ENCODE measurements around the gene GBP3.
"Not testable (repeated sequence)": the region's sequence is repeated elsewhere in the genome, so short reads cannot be mapped to it uniquely, and the experiment has no call there.

Gene GBP3, protein sequence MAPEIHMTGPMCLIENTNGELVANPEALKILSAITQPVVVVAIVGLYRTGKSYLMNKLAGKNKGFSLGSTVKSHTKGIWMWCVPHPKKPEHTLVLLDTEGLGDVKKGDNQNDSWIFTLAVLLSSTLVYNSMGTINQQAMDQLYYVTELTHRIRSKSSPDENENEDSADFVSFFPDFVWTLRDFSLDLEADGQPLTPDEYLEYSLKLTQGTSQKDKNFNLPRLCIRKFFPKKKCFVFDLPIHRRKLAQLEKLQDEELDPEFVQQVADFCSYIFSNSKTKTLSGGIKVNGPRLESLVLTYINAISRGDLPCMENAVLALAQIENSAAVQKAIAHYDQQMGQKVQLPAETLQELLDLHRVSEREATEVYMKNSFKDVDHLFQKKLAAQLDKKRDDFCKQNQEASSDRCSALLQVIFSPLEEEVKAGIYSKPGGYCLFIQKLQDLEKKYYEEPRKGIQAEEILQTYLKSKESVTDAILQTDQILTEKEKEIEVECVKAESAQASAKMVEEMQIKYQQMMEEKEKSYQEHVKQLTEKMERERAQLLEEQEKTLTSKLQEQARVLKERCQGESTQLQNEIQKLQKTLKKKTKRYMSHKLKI

DNA sequence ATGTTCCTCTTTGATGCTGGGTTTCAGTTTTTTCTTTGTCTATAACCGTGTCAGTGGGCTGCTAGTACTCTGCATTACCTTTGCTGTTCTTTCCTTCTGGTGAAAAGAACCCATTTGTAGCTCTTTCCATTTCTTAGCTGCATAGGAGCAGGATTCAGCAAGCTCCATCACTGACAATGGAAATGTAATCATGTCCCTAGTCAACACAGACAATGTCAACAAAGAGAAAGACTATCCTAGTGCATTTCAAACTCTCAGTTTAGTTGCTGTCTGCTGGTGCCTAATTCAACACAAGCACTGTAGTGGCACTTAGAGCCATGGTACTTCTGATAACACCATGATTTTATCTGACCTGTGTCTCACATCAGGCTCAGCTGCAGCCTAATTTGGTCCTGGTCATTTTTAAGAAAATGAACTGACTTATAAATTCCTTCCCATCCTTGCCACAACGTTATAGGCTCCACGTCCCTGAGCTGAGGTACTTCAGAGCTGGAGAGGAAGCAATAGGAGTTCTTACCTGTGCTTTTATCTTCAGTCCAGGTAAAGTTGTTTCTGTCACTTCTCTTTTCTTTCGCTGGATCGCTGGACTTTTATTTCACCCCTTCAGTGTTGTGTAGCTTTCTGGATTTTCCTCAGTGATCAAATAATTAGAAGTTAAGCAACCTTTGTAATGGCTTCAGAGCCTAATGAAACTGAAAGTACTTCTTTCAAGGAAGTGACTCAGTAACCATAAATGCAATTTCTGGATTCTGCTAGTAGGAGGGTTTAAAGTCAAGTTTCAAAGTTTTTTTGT is at the start of gene GBP3:
TSS of gene GBP3 (minus strand) at position 700 of the 793 bp plus-strand sequence. CDS start 2,145 bp downstream, outside the sequence.
- no peak for DNase-seq

DNA sequence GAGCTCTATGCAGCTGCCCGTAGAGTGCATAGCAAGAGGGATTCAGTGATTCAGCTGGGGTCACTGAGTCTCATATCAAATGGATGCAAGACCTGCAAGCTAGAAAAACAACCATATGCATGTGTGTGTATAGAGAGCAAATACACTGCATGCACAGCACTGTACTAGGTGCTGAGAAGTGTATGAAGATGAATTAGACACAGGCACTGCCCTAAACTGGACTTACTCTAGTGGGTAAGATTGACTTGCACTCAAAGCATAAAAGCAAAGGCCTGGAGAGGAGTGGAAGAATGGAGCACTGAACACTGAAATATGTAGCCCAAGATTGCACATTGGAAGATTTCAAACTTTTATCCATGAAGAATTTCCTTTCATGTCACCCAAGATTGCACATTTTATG is 47.8 kb upstream of the GBP3 start:
- no peak for DNase-seq

DNA sequence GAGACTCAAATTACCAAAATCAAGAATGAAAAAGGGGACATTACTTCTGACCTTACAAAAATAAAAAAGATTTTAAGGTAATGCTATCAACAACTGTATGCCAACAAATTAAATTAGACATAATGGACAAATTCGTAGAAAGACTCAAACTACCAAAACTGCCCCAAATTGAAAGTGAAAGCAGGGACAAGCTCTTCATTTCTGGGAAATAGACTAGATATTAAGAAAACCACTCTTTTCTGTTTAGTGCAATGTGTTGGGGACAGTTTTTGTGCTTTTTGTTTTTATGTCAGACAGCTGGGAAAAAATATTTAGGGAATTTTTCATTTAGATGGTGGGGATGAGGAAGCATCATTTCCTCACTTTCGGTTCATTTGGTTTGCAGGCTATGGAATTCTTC is 47.3 kb upstream of the GBP3 start:
- no peak for DNase-seq

DNA sequence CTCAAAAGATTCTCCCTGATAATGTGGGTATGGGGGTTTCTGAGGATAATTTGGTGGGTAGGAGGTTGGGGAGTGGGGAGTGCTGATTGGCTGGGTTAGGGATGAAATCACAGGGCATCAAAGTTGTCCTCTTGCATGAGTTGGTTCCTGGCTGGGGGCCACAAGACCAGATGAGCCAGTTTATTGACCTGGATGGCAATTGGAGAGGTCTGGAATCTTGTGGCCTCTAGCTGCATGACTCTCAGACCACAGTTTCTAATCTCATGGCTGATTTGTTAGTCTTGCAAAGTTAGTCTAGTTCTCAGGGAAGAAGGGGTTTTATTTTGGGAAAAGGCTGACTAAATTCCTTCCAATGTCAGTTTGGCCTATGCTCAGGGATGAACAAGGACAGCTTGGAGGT is 45.6 kb upstream of the GBP3 start:
- DNase-seq: no peak

DNA sequence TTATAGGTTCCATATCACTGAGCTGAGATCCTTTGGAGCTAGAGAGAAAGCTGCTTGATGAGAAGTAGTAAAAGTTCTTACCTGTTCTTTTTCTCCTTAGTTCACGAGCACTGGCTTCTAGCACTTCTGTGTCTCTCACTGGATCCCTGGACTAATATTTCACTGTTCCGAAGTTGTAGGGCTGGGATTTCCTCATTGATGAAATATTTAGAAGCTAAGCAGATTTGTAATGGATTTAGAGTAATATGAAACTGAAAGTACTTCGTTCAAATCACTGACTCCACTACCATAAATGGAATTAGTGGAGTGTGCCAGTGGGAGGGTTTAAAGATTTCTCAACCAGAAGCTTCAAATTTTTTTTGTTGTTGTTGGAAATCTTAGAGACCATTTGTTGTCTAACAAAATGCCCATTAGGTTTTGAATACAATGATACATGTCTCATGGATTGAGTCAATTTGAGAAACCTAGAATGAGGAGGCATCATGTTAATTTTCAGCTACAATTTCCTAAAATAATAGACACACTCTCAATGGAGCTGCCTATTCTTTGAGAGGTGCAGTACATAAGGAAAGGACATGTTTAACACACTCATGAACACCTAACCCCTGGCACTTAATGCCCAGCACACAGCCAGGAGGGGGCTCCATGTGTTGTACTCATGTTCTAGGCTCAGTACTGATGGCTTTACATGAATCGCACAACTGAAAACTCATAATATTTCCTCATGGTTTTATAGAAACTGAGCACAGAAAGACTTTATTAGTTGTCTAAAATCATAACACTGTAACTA is 42.6 kb upstream of the GBP3 start, which contains the start of gene GBP1:
TSS of gene GBP1 (minus strand) at position 130 of the 790 bp plus-strand sequence. CDS start 1,974 bp downstream, outside the sequence.
- DNase-seq: no peak

DNA sequence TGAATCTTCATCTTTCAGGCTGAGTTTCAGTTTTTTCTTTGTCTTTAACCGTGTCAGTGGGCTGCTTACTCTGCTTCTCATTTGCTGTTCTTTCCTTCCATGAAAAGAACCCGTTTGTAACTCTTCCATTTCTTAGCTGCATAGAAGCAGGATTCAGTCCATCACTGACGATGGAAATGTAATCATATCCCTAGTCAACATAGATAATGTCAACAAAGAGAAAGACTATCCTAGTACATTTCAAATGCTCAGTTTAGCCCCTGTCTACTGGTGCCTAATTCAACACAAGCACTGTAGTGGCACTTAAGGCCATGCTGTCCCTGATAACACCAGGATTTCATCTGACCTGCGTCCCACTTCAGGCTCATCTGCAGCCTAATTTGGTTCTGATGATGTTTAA is 42.0 kb upstream of the GBP3 start:
- DNase-seq: no peak

DNA sequence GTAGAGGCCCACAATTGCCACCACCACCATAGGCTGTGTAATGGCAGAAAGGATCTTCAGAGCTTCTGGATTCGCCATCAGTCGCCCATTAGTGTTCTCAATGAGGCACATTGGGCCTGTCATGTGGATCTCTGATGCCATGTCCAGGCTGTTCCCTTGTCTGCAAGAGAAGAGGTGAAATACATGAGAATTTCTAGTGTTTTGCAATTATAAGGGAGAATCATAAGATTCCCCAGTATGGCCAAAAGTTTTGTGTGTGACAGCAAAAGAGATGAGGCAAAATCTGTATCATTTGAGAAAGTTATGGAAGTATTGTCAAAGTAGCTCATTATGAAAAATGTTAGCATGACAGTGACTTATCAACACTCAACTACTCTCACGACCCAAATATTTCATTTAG is 40.4 kb upstream of the GBP3 start:
- DNase-seq: no peak

DNA sequence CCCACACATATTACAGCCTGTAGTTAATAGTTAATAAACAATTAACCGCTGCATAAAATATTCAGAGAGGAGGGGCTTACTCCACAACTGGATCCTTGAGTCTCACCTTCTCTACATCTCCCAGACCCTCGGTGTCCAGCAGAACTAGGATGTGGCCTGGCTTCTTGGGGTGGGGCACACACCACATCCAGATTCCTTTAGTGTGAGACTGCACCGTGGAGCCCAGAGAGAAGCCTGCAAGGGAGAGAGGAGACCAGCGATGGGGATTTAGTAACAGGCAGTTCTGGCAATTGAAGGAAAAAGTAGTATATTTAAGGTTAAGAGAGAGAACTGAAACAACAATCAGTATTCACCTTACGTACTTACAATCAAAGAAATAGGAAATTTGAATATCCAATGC is 37.4 kb upstream of the GBP3 start:
- DNase-seq: no peak

DNA sequence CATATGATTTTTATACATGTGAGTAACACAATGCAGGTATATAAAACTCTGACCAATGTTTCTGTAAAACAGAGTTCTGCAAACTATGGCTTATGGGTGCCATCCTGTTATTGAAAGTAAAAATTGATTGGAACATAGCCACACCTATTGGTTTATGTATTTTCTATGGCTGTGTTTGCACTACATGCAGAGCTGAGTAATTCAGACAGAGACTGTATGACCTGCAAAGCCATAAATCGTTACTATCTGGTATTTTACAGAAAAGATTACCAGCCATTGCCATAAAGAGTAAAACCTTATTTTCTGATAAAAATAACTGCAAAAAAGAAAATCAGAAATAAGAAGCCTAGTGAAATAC is 29.3 kb upstream of the GBP3 start:
- DNase-seq: no peak

DNA sequence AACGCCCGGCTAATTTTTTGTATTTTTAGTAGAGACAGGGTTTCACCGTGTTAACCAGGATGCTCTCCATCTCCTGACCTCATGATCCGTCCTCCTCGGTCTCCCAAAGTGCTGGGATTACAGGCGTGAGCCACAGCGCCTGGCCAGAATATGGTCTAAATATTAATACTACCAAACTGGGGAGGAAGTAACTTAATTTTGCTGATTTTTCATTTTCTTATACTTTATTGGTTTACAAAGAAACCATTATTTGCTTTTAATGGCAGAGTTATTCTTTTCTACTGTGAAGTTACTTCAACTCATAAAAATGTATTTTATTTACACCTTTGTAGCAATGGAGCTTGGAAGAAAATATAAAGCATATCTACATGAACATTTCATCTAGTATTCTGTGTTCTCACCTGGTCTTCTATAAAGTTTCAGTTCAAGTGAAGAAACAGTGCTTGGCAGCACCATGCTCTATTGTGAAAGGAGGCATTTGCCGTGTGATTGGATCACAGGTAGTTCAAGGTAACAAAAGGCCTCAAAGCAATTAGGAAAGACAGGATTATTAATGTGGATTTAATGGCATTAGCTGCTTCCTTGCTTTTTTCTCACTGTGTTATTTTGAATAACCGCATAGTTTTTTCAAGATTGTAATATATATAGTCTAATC is 28.8 kb upstream of the GBP3 start:
- DNase-seq: no peak

DNA sequence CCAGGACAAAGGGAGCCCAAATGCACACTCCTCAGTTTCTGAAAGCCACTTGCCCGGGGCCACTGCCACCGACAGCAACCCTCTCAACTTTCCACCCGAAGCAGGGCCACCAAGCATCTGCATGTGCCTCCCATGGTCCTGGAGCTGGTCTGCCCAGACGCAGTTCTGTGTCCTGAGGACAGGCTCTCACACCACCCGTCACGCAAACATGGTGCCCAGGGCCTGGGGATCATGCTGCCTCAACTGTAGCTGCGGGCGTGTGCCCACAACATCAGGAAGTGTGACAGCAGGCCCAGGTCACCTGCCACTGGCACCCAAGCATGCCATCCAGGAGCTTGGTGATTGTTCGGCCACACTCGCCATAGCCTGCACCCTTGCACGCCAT is 28.0 kb upstream of the GBP3 start:
- no peak for DNase-seq

DNA sequence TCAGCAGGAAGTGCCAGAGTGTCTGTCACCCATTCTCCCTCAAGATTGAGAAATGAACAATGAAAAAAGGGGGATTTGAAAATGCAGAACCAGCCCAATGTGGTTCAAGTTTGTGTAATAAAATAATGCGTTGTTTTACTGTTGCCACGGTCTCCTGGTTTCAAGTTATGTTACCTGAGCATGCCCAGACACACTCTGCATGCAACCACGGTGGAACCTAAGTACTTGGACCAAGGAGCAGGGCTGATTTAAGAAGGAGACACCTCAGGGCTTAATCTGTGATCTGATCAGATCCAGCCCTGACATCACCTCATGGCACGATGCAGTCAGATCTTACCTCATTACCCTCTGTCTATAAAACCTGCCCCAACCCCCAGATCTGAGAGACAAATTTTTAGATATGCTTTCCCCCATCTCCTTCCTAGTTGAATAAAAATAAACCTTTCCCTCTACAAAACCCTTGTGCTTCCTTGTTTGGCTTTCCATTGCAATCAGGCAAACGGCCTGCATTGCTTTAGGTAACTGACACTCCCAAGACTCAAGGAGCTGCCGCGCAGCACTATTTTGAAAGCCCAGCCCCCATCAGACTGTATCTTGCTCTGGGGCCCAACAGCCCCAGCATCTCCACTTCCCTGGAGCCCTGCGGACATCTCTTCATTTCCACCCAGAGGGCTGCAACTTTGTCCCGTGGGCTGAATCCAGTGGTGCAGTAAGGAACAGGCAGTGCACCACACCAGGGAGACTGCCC is 27.4 kb upstream of the GBP3 start:
- not testable (repeated sequence) for DNase-seq

DNA sequence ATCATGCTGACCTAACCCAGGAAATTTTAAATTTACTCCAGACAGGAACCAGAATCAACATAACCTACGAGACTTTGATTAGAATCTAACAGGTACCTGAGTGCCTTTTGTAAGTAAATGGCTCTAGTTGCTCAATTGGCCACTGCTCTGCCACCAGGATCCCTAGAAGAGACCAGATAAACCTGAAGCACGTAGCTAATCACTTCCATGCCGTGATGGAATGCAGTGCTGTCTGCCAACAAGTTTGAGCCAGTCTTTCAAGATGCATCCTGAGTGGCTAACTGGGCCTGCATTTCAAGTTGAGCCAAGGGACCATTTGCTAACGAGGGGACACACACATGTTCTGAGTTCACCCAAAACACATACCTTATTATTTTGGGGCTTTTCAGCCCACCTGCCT is 26.5 kb upstream of the GBP3 start:
- DNase-seq: not testable (repeated sequence)

DNA sequence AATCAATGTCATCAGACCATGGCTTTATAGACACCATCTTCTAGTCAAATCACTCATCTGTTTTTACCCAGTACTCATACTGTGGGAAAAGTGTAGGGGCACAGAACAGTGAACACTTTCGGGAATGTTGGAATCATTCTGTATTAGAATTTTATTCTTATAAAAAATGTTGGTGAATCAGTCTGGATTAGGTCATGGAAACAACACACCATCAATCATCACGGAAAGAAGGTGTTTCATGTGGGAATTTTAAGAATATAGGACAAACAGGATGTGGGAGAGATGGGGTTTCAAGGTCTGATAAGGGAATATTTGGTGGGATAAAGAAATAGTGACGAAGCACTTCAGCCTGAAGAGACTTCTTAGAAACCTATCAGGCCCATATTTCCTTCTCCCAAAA is 25.1 kb upstream of the GBP3 start:
- DNase-seq: no peak

DNA sequence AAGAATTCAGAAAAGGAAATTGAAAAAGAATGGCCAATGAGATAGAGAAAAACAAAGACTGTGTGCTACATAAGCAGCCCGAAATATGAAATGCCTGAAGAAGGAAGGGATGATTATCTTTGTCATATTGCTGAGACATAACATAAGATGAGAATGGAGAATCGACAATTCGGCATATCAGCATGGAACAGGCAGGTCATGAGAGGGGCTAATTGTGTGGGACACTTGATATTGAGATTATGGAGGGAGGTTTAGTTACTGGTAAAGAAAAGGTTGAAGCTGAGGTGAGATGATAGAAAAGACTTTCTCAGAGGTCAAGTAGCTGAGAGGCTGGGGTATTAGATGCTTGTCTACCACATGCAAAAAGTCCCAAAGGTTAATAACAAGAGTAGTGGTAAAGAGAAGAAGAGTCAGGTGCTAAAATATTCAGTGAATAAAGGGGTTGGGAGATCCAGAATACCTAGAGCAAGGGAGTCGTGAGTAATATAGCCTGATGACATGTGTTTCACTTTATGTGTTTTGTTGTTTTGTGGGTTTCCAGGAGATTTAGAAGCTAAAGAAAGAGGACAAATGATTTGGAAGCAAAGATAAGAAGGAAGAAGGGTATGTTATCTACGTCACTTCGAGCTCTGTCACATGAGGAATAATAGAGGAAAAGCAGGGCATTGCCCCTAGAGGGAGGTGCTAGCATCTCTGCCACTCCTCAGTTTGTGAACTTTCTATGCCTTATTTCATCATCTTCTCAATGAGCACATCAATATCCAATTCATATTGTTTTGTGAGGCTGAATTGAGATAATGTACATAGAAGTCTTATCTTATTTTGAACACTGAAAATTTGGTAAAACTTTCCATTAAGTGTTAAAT is 23.9 kb upstream of the GBP3 start:
- DNase-seq: not testable (repeated sequence)

DNA sequence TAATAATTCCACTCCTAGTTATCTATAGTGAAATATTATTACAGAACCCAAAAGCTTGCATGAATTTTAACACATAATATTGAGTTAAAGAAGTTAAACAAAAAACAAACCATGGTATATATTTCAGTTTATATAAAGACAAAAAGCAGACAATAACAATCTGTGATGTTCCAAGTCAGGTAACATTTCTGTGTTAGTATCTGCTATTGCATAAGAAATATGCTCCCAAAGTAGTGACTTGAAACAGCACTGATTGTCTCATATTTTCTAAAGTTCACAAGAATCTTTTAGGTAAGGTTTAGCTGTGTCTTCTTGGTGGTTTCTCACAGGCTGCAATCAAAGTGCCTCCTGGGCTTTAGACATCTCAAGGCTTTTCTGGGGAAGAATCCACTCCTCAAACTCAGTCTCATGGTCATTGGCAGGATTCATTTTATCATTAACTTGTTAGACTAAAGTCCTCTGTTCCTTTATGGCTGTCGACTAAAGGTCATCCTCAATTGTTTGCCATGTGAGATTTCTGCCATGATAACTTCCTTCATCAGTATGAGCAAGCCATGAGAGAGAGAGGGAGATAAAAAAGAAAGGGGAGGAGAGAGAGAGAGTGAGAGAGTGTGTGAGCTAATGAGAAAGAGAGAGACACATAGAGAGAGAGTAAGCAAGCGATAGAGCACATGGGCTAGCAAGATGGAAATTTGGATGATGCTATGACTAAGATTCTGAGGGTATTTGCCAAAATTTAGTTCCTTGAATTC is 22.5 kb upstream of the GBP3 start:
- DNase-seq: no peak

DNA sequence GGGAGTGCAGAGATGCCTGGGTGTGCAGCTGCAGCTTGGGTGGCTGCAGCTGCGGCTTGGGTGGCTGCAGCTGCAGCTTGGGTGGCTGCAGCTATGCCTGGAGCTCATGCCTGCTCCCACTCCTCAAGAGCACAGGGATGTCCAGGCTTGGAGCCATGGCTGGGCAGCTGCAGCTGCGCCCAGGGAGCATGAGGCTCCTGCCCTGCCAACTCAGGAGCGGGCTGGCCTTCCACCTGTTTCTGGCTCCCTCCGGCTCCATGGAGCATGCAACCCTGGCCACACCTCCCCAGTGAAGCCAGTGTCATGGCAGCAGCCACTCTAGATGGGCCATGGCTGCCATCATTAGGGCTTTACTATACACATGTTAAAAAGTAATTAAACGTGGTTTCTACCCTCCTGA is 21.3 kb upstream of the GBP3 start:
- no peak for DNase-seq

DNA sequence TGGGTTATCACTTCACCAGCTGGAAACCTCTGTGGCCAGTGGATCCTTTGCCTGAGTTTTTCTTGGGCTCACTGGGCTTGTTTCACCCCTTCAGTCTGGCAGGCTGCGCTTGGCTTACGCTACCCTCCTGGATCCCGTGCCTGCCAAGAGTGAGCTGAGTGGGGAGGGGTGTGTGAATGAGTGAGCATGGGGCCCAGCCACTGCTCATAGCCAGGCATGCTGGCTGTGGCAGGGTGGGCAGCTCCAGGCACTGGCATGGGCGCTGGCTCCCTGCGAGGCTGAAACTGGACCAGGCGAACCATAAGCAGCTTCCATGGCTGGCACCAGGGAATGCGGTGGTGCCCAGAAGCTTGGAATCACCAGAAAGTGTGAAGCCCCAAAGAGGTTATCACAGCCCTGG is 19.8 kb upstream of the GBP3 start:
- DNase-seq: no peak

DNA sequence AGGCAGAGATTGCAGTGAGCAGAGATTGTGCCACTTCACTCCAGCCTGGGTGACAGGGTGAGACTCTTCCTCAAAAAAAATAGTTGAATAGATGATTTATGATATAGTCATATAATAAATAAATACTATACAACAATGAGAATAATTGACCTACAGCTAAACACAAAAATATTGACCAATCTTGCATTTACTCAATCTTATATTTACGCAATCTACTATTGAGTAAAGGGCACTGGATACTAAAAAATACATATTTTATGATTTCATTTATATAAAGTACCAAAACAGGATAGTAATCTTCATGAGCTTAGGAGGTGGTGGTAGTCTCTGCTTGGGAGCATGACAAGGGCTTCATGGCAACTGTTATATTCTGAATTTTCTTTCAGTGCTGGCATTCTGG is 19.1 kb upstream of the GBP3 start:
- DNase-seq: no peak

DNA sequence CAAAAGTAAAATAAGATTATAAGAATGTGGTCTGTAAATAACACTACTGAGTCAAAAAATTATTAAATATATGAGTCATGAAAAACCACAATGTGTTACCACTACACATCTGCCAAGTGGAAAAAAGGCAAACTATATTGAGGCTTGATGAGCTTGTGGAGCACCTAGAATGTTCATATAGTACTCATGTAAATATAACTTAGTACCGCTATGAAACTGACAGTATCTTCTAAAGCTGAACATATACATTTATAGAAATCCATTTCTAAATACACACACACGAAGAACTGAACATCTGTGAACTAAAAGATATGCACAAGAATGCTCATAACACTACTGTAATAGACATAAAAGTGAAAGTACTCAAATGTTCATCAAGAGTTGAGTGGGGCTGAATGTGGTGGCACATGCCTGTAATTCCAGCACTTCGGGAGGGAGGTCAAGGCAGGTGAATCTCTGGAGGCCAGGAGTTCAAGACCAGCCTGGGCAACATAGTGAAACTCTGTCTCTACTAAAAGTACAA is 18.5 kb upstream of the GBP3 start:
- peak; percentile 54 for DNase-seq
